Loucy (cell line): ENCODE results near the gene ERCC6L.

ENCODE experiments used
- H2AFZ ChIP-seq: fragments of 200-600 bp; sonication (generic); 2 replicates; pipeline ENCODE4 v1.6.0; 2016; ENCODE audit warnings: antibody characterized with exemption, mild to moderate bottlenecking, low read length, moderate library complexity
- H3F3A ChIP-seq: fragments of 200-600 bp; 2 replicates; pipeline ENCODE4 v1.6.0; 2016; ENCODE audit warnings: antibody characterized with exemption, low read depth, mild to moderate bottlenecking
- H3K27me3 ChIP-seq: fragments of 200-600 bp; sonication (generic); 2 replicates; pipeline ENCODE4 v1.6.1; 2014; ENCODE audit warnings: low read length, mild to moderate bottlenecking; ENCODE audit not compliant: insufficient read depth, poor library complexity, severe bottlenecking
- H3K36me3 ChIP-seq: fragments of 200-600 bp; sonication (generic); 2 replicates; pipeline ENCODE4 v1.6.1; 2016; ENCODE audit warnings: low read length; ENCODE audit not compliant: insufficient read depth
- H3K4me1 ChIP-seq: fragments of 200-600 bp; sonication (generic); 2 replicates; pipeline ENCODE4 v1.5.1; 2014; ENCODE audit warnings: low read length, mild to moderate bottlenecking; ENCODE audit not compliant: insufficient read depth, poor library complexity, severe bottlenecking
- H3K4me2 ChIP-seq: fragments of 200-600 bp; sonication (generic); 2 replicates; pipeline ENCODE4 v1.6.0; 2014; ENCODE audit warnings: antibody characterized with exemption, low read length, low read depth, mild to moderate bottlenecking; ENCODE audit not compliant: poor library complexity, severe bottlenecking
- H3K4me3 ChIP-seq: fragments of 200-600 bp; sonication (generic); 2 replicates; pipeline ENCODE4 v1.5.1; 2014; ENCODE audit warnings: low read length, mild to moderate bottlenecking, mixed read lengths; ENCODE audit not compliant: poor library complexity, severe bottlenecking
- H3K79me2 ChIP-seq: fragments of 200-600 bp; sonication (generic); 2 replicates; pipeline ENCODE4 v1.6.1; 2014; ENCODE audit warnings: low read length; ENCODE audit not compliant: insufficient read depth
- H3K9ac ChIP-seq: fragments of 200-600 bp; sonication (generic); 2 replicates; pipeline ENCODE4 v1.6.0; 2014; ENCODE audit warnings: mild to moderate bottlenecking, low read depth, low read length, moderate library complexity; ENCODE audit not compliant: poor library complexity, severe bottlenecking
- H3K9me2 ChIP-seq: fragments of 200-600 bp; sonication (generic); replicated peaks from 2 replicates; pipeline ENCODE4 v1.6.1; 2016; ENCODE audit warnings: low read depth, low read length, mixed read lengths
- H3K9me3 ChIP-seq: fragments of 200-600 bp; sonication (generic); 2 replicates; pipeline ENCODE4 v1.6.1; 2014; ENCODE audit warnings: mild to moderate bottlenecking, antibody characterized with exemption, low read length, low read depth; ENCODE audit not compliant: insufficient read depth
- H4K20me1 ChIP-seq: fragments of 200-600 bp; sonication (generic); 2 replicates; pipeline ENCODE4 v1.6.0; 2014; ENCODE audit warnings: antibody characterized with exemption, low read length, mild to moderate bottlenecking; ENCODE audit not compliant: insufficient read depth, poor library complexity, severe bottlenecking
- EZH2phosphoT487 ChIP-seq: fragments of 200-600 bp; IDR thresholded peaks from 2 replicates; pipeline ENCODE4 v1.6.1; 2018; ENCODE audit warnings: antibody characterized with exemption, mild to moderate bottlenecking, moderate library complexity, borderline replicate concordance
- TF ChIP-seq, protein P1 (sequence below): fragments of 200-600 bp; sonication (generic); conservative IDR thresholded peaks from 2 replicates; pipeline ENCODE4 v1.5.1; 2014; ENCODE audit warnings: mild to moderate bottlenecking, antibody characterized with exemption, low read length

Gene ERCC6L

DNA sequence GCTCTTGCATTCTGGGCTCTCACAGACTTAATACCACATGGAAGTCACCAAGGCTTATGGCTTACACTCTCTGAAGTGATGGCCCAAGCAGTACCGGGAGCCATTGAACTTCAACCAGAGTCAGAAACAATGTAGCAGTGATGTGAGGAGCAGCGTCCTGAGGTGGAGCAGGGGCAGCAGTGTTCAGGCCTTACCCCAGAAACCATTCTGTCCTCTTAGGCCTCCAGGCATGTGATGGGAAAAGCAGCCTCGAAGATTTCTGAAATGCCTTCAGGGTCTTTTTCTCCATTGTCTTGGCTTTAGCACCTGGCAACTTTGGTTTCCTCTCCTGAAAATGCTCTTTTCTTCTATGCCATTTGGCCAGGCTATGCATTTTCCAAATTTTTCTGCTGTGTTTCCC is 80.1 kb downstream of the ERCC6L start:
- Histone ChIP-seq H3K9ac (no peak overlapping the region), H4K20me1 (no peaks in the 10 kb centered on the region), H3K27me3 (no peaks in the 10 kb centered on the region), H3K4me2 (no peak overlapping the region), H3K4me1 (no peaks in the 10 kb centered on the region), H3K4me3 (no peak overlapping the region), H3K36me3 (no peaks in the 10 kb centered on the region), H3K9me2 (no peaks in the 10 kb centered on the region), H3K79me2 (no peaks in the 10 kb centered on the region), H3K9me3 (no peaks in the 10 kb centered on the region), H2AFZ (no peak overlapping the region), H3F3A (no peaks in the 10 kb centered on the region)
- TF ChIP-seq EZH2phosphoT487 = no peak
- TF ChIP-seq, protein P1, sequence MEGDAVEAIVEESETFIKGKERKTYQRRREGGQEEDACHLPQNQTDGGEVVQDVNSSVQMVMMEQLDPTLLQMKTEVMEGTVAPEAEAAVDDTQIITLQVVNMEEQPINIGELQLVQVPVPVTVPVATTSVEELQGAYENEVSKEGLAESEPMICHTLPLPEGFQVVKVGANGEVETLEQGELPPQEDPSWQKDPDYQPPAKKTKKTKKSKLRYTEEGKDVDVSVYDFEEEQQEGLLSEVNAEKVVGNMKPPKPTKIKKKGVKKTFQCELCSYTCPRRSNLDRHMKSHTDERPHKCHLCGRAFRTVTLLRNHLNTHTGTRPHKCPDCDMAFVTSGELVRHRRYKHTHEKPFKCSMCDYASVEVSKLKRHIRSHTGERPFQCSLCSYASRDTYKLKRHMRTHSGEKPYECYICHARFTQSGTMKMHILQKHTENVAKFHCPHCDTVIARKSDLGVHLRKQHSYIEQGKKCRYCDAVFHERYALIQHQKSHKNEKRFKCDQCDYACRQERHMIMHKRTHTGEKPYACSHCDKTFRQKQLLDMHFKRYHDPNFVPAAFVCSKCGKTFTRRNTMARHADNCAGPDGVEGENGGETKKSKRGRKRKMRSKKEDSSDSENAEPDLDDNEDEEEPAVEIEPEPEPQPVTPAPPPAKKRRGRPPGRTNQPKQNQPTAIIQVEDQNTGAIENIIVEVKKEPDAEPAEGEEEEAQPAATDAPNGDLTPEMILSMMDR = no peak
